ENCODE measurements around the gene GLYAT. TPM values are rescaled to one million over a fixed set of nuclear protein-coding genes. Genes with fewer than 3 reads are reported as not detected.
A peak's percentile ranks its signal among the peaks of the same experiment; 100 is the strongest.
"Not testable (repeated sequence)": the region's sequence is repeated elsewhere in the genome, so short reads cannot be mapped to it uniquely, and the experiment has no call there.

GLYAT gene
- total and polyA plus RNA-seq, 4 experiments from 2014 or later, result not detected

DNA sequence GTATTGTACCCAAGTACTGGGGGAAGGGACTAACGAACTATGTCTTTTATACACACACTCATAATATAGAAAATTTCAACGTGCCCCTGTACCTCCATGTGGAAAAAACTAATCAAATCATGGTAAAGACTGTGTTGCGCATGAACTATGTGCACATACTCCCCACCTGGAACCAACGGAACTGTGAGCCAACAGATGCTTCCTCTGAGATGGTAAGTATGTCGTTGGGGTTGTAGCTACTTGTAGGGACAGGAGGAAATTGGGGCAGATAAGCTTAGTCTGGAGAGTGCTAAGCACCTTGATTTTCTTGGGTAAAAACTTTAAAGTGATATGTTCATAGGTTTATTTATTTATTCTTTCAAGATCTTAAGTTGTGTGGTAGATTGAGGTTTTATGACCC, 40.1 kb downstream of the GLYAT start:
- Histone ChIP-seq H3K27ac (ENCODE audit: low read depth, low read length) (no peak overlapping the region), H3K9me3 (ENCODE audit: control insufficient read depth in 1 of 2, low read length in 2 of 2) (no peaks in the 10 kb centered on the region), H3K4me3 (ENCODE audit: low read length in 2 of 2) (no peak overlapping the region), H3K27me3 (ENCODE audit: insufficient read depth, low read length) (no peaks in the 10 kb centered on the region), H3K36me3 (ENCODE audit: insufficient read depth, low read length) (no peaks in the 10 kb centered on the region), H3K4me1 (ENCODE audit: insufficient read depth, low read length) (no peaks in the 10 kb centered on the region)
- Mint-ChIP-seq H3K9me3 (no peaks in the 10 kb centered on the region), H3K27ac (no peak overlapping the region), H3K27me3 (peaks cover 2 to 4% of the 10 kb centered on the region in 2 donors), H3K4me1 (peaks cover 0 to 4% (median under 1%) of the 10 kb centered on the region in 4 donors), H3K36me3 (no peaks in the 10 kb centered on the region), H3K4me3 (no peak overlapping the region)
- CTCF ChIA-PET (ENCODE audit: partially characterized antibody), result no interaction called here
- intact Hi-C loops (cut with micrococcal nuclease), result no loop called here
- DNase-seq, result no peak
- POLR2A ChIA-PET (ENCODE audit: partially characterized antibody), result no interaction called here

GRCh38 chr11:58688789-58689503, 42.8 kb downstream of the GLYAT start:
- no peak overlapping the region for H3K4me3 Mint-ChIP-seq
- peaks cover 0 to 6% (median 3%) of the 10 kb centered on the region in 4 donors for H3K4me1 Mint-ChIP-seq
- H3K36me3 ChIP-seq (ENCODE audit: insufficient read depth, low read length), result no peaks in the 10 kb centered on the region
- H3K27ac ChIP-seq (ENCODE audit: low read depth, low read length), result no peak overlapping the region
- H3K4me1 ChIP-seq (ENCODE audit: insufficient read depth, low read length), result peaks cover 6% of the 10 kb centered on the region
- no peaks in the 10 kb centered on the region for H3K36me3 Mint-ChIP-seq
- no peak for DNase-seq
- peaks cover 2 to 5% of the 10 kb centered on the region in 2 donors for H3K27me3 Mint-ChIP-seq
- intact Hi-C loops (cut with micrococcal nuclease), result no loop called here
- ChIA-PET CTCF (ENCODE audit: partially characterized antibody) (interaction anchor here (0.9 to 1.2 kb wide), 2 partner anchors 12 to 36 kb away, joined by 3 to 4 read pairs; no protein-coding TSS in a partner anchor), POLR2A (ENCODE audit: partially characterized antibody) (no interaction called here)
- no peaks in the 10 kb centered on the region for H3K27me3 ChIP-seq (ENCODE audit: insufficient read depth, low read length)
- H3K9me3 Mint-ChIP-seq, result peaks cover 0 to 2% (median 0%) of the 10 kb centered on the region in 8 donors
- no peaks in the 10 kb centered on the region for H3K9me3 ChIP-seq (ENCODE audit: control insufficient read depth in 1 of 2, low read length in 2 of 2)
- no peak overlapping the region for H3K27ac Mint-ChIP-seq
- H3K4me3 ChIP-seq (ENCODE audit: low read length in 2 of 2), result no peak overlapping the region

- CTCF ChIA-PET (ENCODE audit: partially characterized antibody), result interaction anchor here (1.5 to 1.8 kb wide), 4 partner anchors 10 to 33 kb away, joined by 4 to 10 read pairs (median 6); no protein-coding TSS in a partner anchor
Observed at GRCh38 chr11:58685973-58686722, 45.6 kb downstream of the GLYAT start.

GRCh38 chr11:58682660-58683059, 49.1 kb downstream of the GLYAT start:
- Mint-ChIP-seq H3K9me3 (peaks cover 0 to 12% (median 4%) of the 10 kb centered on the region in 8 donors), H3K27me3 (peaks cover 10 to 12% of the 10 kb centered on the region in 2 donors)
- H3K36me3 ChIP-seq (ENCODE audit: insufficient read depth, low read length); POLR2A ChIA-PET (ENCODE audit: partially characterized antibody); H3K27me3 ChIP-seq (ENCODE audit: insufficient read depth, low read length); H3K4me1 Mint-ChIP-seq; H3K9me3 ChIP-seq (ENCODE audit: control insufficient read depth in 1 of 2, low read length in 2 of 2); intact Hi-C loops (cut with micrococcal nuclease); H3K36me3 Mint-ChIP-seq; H3K4me3 ChIP-seq (ENCODE audit: low read length in 2 of 2); H3K4me3 Mint-ChIP-seq; DNase-seq; H3K27ac Mint-ChIP-seq; H3K4me1 ChIP-seq (ENCODE audit: insufficient read depth, low read length); H3K27ac ChIP-seq (ENCODE audit: low read depth, low read length): not testable (repeated sequence)
- CTCF ChIA-PET (ENCODE audit: partially characterized antibody), result interaction anchor here (1.8 kb wide), 1 partner anchor 9 kb away, joined by 4 read pairs; no protein-coding TSS in a partner anchor

More at GRCh38 chr11:58685973-58686722, 45.6 kb downstream of the GLYAT start:
- H3K27ac ChIP-seq (ENCODE audit: low read depth, low read length), result no peak overlapping the region
- Mint-ChIP-seq H3K4me3 (peak overlapping the region in 7 of 8 donors; percentile 2 to 65 (median 47)), H3K27ac (peak overlapping the region in 1 of 7 donors; percentile 18), H3K4me1 (peaks cover 0 to 6% (median 3%) of the 10 kb centered on the region in 4 donors), H3K36me3 (no peaks in the 10 kb centered on the region), H3K9me3 (peaks cover 0 to 12% (median 4%) of the 10 kb centered on the region in 8 donors), H3K27me3 (peaks cover 5 to 9% of the 10 kb centered on the region in 2 donors)
- H3K27me3 ChIP-seq (ENCODE audit: insufficient read depth, low read length), result no peaks in the 10 kb centered on the region
- peak in 2 of 5 donors; percentile 3 to 4 for DNase-seq
- H3K4me3 ChIP-seq (ENCODE audit: low read length in 2 of 2), result no peak overlapping the region
- no peaks in the 10 kb centered on the region for H3K36me3 ChIP-seq (ENCODE audit: insufficient read depth, low read length)
- intact Hi-C loops (cut with micrococcal nuclease), result no loop called here
- POLR2A ChIA-PET (ENCODE audit: partially characterized antibody), result interaction anchor here (0.7 to 1.4 kb wide), 3 partner anchors 14 to 41 kb away, joined by 3 to 6 read pairs (median 3); no protein-coding TSS in a partner anchor
- no peaks in the 10 kb centered on the region for H3K9me3 ChIP-seq (ENCODE audit: control insufficient read depth in 1 of 2, low read length in 2 of 2)
- peaks cover 6% of the 10 kb centered on the region for H3K4me1 ChIP-seq (ENCODE audit: insufficient read depth, low read length)

GRCh38 chr11:58677536-58677935, 54.2 kb downstream of the GLYAT start:
- H3K9me3 Mint-ChIP-seq; H3K4me1 ChIP-seq (ENCODE audit: insufficient read depth, low read length); H3K4me3 Mint-ChIP-seq; H3K9me3 ChIP-seq (ENCODE audit: control insufficient read depth in 1 of 2, low read length in 2 of 2); H3K36me3 Mint-ChIP-seq; POLR2A ChIA-PET (ENCODE audit: partially characterized antibody); DNase-seq; H3K27ac Mint-ChIP-seq; H3K27ac ChIP-seq (ENCODE audit: low read depth, low read length); H3K27me3 ChIP-seq (ENCODE audit: insufficient read depth, low read length); H3K4me1 Mint-ChIP-seq; H3K4me3 ChIP-seq (ENCODE audit: low read length in 2 of 2); H3K36me3 ChIP-seq (ENCODE audit: insufficient read depth, low read length): not testable (repeated sequence)
- peaks cover 8 to 10% of the 10 kb centered on the region in 2 donors for H3K27me3 Mint-ChIP-seq
- intact Hi-C loops (cut with micrococcal nuclease), result loop anchor here (10.0 kb wide), 1 partner anchor 1333 kb away; no protein-coding TSS in a partner anchor
- CTCF ChIA-PET (ENCODE audit: partially characterized antibody), result interaction anchor here (1.1 to 2.3 kb wide), 12 partner anchors 9 to 1332 kb away, joined by 3 to 10 read pairs (median 6); no protein-coding TSS in a partner anchor

GRCh38 chr11:58676563-58677135, 55.1 kb downstream of the GLYAT start:
- Mint-ChIP-seq H3K4me1 (no peaks in the 10 kb centered on the region), H3K36me3 (no peaks in the 10 kb centered on the region), H3K9me3 (no peaks in the 10 kb centered on the region), H3K27me3 (peaks cover 7 to 10% of the 10 kb centered on the region in 2 donors), H3K27ac (no peak overlapping the region), H3K4me3 (no peak overlapping the region)
- Histone ChIP-seq H3K9me3 (ENCODE audit: control insufficient read depth in 1 of 2, low read length in 2 of 2) (no peaks in the 10 kb centered on the region), H3K36me3 (ENCODE audit: insufficient read depth, low read length) (no peaks in the 10 kb centered on the region), H3K27ac (ENCODE audit: low read depth, low read length) (no peak overlapping the region), H3K27me3 (ENCODE audit: insufficient read depth, low read length) (peaks cover 5% of the 10 kb centered on the region), H3K4me3 (ENCODE audit: low read length in 2 of 2) (no peak overlapping the region), H3K4me1 (ENCODE audit: insufficient read depth, low read length) (no peaks in the 10 kb centered on the region)
- ChIA-PET POLR2A (ENCODE audit: partially characterized antibody) (no interaction called here), CTCF (ENCODE audit: partially characterized antibody) (interaction anchor here (0.6 to 2.3 kb wide), 17 partner anchors 10 to 1331 kb away, joined by 3 to 10 read pairs (median 5); partner anchors contain the start of gene LPXN)
- no peak for DNase-seq
- intact Hi-C loops (cut with micrococcal nuclease), result loop anchor here (10.0 kb wide), 1 partner anchor 1332 kb away; no protein-coding TSS in a partner anchor
